ENCODE results near the gene ZNF362.

- TF ChIP-seq NFIC (IDR thresholded peaks at IDR 0.05; ENCODE audit: low read length) (no peak), SP2 (CRISPR knock-in tag; IDR thresholded peaks at IDR 0.05) (no peak), POLR2A (IDR thresholded peaks at IDR 0.05; ENCODE audit: insufficient read depth in 1 of 2, low read depth in 2 of 2, low read length in 2 of 2) (no peak), LBX2 (CRISPR knock-in tag; IDR thresholded peaks at IDR 0.05; ENCODE audit: borderline replicate concordance) (no peak), CTCF (CRISPR knock-in tag; IDR thresholded peaks at IDR 0.05) (no peak), SIN3A (IDR thresholded peaks at IDR 0.05; ENCODE audit: borderline replicate concordance, low read depth, low read length) (no peak), SP1 (IDR thresholded peaks at IDR 0.05) (no peak), SP1 (CRISPR knock-in tag; IDR thresholded peaks at IDR 0.05) (no peak), ATF3 (CRISPR knock-in tag; IDR thresholded peaks at IDR 0.05) (no peak), ZNF136 (CRISPR knock-in tag; IDR thresholded peaks at IDR 0.05; ENCODE audit: low read depth) (no peak)
Measured at GRCh38 chr1:33250724-33251123, 5.6 kb upstream of the ZNF362 start.

Measured in HepG2 (cell line).